NCI-H1105 (cell line): Measurements from ENCODE around the gene LPGAT1.
"Not testable (repeated sequence)": the region's sequence is repeated elsewhere in the genome, so short reads cannot be mapped to it uniquely, and the experiment has no call there.

Source experiments
- DNase-seq: peaks from one replicate; lab custom pipeline; 2025; lab: John Stamatoyannopoulos, UW

LPGAT1 gene

DNA sequence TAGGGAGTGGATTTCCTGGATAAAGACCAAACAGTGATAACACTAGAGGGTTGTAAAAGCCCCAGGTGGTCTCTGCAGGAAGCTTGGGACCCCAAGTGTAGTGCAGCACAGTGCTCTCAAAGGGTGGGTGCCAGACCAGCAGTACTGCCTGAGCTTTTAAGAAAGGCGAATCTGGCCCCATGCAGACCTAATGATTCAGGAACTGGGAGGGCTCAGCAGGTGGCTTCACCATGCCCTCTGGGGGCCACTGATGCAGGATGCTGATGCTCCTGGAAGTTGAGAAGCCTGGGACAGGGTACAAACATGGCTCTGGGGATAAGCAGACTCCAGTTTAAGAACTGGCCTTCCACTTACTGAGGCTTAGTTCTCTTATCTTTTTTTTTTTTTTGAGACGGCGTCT is 126.0 kb downstream of the LPGAT1 start:
- DNase-seq = no peak

DNA sequence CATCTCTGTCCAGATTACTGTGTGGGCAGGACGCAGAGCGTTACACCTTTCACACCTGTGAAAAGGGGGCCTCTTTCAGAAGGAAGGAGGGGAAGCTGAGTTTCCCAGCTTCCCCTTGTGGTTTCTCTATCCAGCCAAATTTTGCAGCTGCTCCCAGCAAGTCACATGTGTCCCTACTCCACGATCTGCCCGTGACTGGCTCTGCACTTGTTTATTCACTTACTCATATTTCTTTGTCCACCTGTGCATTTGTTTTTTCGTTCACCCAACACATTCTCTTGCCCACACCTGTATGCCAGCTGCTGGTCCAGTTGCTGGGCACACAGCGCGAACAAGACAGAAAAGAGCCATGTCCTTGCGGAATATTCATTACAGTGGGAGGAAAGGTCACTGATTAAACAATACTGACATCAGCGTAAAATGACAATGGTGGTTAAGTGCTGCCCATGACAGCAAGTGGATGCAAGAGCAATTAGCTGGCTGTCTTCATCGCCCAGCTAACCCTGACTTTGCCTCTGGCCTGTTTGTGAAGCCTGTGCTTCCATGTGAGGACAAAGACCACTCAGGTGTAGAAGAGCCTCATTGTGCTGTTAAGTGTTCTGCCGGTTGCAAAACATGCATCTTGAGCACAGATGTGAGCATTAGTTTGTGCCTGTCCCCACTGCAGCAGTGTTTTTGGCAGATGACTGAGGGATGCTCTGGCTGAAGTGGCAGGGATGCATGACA is 126.6 kb downstream of the LPGAT1 start:
- DNase-seq = peak; percentile 80

DNA sequence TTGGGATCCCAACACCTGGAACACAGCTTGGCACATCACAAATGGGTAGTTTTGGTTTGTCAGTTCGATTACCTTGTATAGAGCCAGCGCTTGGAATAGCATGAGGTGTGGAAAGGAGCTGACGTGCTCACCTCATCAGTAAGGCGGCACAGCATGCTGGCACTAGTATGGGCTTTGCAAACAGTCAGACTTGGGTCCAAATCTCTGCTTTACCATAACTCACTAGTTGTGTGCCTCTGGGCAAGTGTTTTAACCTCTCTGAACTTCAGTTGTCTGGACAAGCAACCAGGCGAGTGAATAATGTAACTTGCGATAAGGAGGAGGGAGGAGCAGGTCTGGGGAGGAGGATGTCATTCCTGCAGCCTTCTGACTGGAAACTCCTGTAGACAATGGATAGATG is 128.8 kb downstream of the LPGAT1 start:
- no peak for DNase-seq

DNA sequence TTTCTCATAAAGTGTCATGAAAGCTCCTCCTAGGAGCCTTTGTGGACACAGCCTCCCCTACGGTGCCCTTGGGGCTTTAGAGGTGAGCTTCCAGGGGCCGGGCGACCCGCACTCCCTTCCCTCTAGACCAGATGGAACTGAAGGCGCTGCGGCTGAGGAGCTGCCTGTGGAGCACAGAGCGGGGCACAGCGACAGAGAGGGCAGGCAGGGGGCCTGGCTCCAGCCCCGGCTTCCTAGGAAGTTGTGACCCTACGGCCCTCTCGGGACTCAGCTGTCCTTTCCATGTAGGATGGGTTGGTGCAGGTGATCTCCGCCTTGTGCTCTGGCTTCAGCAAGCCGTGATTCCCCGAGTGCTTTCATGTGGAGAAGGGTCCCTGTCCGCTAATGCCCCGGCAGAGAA is 131.5 kb downstream of the LPGAT1 start:
- no peak for DNase-seq

DNA sequence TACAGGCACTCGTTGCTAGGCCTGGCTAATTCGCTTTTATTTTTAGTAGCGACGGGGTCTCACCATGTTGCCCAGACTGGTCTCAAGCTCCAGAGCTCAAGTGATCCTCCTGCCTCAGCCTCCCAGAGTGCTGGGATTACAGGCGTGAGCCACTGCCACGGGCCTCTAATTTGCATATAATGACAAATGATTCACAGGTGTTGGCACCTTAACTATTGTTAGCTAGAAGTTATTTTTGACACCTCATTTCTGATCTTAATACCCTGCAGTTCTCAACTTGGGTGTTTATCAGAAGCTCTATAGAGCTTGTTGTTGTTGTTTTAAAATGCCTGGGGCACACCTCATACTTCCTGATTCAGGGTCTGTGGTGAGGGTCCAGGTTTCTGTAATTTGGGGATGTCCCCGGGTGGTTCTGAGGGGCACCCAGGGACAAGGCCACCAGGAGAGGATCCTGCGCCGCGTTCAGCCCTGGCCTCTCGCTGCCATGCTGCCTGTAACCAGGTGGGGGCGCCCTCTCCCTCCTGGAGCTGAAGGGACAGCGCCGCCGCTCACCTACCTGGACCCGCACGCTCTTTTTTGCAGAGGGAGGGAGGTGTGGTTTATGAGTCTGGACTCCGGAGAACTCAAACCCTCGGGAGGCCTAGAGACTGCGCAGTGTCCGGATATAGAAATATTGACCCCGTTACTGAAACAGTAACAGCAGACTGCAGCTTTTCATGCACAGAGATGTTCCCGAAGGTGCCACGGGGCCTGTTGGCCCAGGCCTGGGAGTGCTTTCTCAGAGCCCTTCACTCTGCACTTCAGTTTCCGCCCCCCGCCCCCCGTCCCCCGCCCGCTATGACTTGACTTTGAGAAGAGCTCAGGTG is 132.2 kb downstream of the LPGAT1 start:
- DNase-seq = peak; percentile 61

DNA sequence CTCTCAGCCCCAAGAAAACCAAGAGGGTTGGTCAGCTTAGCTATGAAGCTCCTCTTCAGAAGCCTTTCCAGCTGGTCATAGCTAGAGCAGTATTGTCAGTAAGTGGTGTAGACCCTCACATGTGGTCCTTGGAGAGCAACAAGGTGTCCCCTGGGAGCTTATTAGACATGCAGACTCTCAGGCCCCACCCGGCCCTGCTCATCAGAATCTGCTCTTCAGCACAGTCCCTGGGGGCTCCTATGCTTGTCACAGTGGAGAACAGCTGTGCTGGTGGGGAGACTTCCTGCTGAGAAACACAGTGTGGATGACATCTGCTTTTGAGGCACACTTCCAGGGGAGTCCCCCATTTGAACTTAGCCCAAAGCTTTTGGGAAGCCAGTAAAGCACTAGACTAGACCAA is 133.2 kb downstream of the LPGAT1 start:
- DNase-seq = no peak

DNA sequence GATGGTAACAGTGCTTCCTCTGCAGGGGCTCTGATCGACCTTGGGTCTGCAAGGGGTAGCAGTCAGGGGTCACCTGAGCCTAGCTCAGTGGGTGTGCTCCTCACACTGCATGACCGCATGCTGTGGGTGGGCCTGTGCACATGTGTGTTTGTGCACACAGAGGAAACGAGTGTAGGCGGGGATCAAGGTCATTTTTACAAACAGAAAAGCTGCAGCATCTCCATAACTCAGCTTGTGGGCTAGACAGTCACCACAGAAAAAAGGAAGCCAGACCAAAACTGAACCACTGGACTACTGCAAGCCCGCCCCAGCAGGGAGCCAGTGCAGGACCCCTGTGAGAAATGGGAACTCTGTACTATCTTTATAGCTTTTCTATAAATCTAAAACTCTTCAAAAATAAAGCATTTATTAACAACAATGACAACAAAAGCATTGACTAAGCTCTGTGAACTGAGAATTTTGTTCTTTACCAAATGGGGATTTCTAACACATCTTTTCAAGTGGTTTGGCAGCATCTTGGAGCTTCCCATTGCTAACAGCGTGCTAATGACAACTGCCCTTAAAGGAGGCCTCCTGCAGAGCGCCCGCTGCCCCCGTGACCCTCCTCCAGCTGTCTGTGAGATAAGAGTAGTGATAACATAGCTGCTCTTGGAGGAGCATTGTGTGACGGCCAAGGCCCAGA is 135.3 kb downstream of the LPGAT1 start:
- no peak for DNase-seq

DNA sequence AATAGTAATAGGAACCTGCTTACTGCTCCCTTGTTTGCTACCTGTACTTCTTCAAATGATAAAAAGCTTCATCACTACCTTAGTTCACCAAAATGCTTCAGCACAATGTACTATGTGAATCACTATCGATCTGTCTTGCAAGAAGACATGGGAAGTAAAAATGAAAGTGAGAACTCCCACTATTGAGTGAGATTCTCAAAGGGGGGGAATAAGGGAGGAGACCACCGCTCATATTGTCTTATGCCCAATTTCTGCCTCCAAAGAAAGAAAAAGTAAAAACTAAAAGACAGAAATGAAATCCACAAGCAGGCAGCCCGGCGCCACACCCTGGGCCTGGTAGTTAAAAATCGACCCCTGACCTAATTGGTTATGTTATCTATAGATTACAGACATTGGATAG is 136.7 kb downstream of the LPGAT1 start:
- not testable (repeated sequence) for DNase-seq
